Measurements from ENCODE around the gene TMEM259.

DNA sequence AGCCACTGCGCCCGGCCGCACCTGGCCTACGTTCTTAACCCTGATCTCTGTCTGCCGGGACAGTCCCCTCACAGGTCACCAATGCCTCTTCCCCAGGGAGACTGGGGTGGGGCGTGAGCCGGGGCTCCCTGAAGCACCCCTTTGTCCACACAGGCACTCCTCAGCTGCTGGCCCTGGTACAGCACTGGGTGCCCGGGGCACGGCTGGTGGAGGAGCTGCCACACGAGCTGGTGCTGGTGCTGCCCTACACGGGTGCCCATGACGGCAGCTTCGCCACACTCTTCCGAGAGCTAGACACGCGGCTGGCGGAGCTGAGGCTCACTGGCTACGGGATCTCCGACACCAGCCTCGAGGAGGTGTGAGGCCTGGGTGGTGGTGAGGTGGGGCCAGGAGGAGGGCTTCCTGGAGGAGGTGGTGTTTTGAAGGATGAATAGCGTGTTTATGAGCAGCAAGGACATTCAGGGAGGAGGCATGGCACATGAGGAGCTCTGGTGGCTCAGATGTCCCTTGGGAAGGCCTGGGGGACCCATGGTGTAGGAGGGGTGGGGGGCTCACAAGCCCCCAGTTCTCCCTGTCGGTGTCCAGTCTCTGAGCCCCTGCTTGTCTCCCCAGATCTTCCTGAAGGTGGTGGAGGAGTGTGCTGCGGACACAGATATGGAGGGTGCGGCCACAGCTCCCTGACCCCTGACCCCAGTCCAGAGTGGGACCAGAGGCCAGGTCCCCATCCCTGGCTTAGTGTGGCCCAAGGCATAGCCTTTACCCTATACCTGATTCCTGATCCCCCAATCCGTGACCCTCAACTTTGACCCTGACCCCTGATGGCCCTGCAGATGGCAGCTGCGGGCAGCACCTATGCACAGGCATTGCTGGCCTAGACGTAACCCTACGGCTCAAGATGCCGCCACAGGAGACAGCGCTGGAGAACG, 32.5 kb upstream of the TMEM259 start:
- TF ChIP-seq, protein P1, sequence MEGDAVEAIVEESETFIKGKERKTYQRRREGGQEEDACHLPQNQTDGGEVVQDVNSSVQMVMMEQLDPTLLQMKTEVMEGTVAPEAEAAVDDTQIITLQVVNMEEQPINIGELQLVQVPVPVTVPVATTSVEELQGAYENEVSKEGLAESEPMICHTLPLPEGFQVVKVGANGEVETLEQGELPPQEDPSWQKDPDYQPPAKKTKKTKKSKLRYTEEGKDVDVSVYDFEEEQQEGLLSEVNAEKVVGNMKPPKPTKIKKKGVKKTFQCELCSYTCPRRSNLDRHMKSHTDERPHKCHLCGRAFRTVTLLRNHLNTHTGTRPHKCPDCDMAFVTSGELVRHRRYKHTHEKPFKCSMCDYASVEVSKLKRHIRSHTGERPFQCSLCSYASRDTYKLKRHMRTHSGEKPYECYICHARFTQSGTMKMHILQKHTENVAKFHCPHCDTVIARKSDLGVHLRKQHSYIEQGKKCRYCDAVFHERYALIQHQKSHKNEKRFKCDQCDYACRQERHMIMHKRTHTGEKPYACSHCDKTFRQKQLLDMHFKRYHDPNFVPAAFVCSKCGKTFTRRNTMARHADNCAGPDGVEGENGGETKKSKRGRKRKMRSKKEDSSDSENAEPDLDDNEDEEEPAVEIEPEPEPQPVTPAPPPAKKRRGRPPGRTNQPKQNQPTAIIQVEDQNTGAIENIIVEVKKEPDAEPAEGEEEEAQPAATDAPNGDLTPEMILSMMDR (IDR thresholded peaks at IDR 0.05) = no peak
- TF ChIP-seq POLR2A (IDR thresholded peaks at IDR 0.05) (no peak), POLR2AphosphoS5 (IDR thresholded peaks at IDR 0.05) (no peak)
